ENCODE results near the gene SIX4. TPM values are rescaled to one million over a fixed set of nuclear protein-coding genes. Genes with fewer than 3 reads are reported as not detected.

SIX4 gene
- polyA plus RNA-seq, 1 donor (not counting 4 experiments of a cell fraction or from before 2014, with no cell fraction given) = 4.5 TPM

- H3K9ac ChIP-seq (ENCODE audit: control insufficient read depth, extremely low read depth, insufficient read depth, low read length) = no peak overlapping the region
- H3K27me3 ChIP-seq (ENCODE audit: control insufficient read depth, extremely low read depth, insufficient read depth, low read length) = no peaks in the 10 kb centered on the region
- no peaks in the 10 kb centered on the region for H3K9me3 ChIP-seq (ENCODE audit: control insufficient read depth, low read depth, low read length)
- dilution Hi-C loops (cut with MboI; ENCODE audit: extremely low pct_ligation_motif_present, low sequenced_read_pairs) = no loop called here
- no peaks in the 10 kb centered on the region for H3K4me1 ChIP-seq (ENCODE audit: control insufficient read depth, extremely low read depth, insufficient read depth, low read length)
- H3K79me2 ChIP-seq (ENCODE audit: control insufficient read depth, insufficient read depth, low read length) = no peaks in the 10 kb centered on the region
- H4K20me1 ChIP-seq (ENCODE audit: control insufficient read depth, extremely low read depth, insufficient read depth, low read length) = no peaks in the 10 kb centered on the region
- H3K36me3 ChIP-seq (ENCODE audit: control insufficient read depth in 2 of 2, extremely low read depth in 1 of 2, insufficient read depth in 2 of 2, low read length in 2 of 2) = no peaks in the 10 kb centered on the region
- H3K4me2 ChIP-seq (ENCODE audit: control insufficient read depth, extremely low read depth, insufficient read depth, low read depth, low read length) = no peak overlapping the region
- no peak overlapping the region for H3K4me3 ChIP-seq (ENCODE audit: control insufficient read depth in 2 of 3, extremely low read depth in 1 of 3, insufficient read depth in 2 of 3, low read depth in 1 of 3, low read length in 3 of 3)
- TF ChIP-seq CTCF (optimal IDR thresholded peaks at IDR 0.05 in 1 of 3, IDR thresholded peaks at IDR 0.05 in 1 of 3, conservative IDR thresholded peaks at IDR 0.05 in 1 of 3; ENCODE audit: extremely low read depth in 1 of 3, insufficient read depth in 2 of 3, low read length in 3 of 3) (no peak), EZH2 (IDR thresholded peaks at IDR 0.05; ENCODE audit: low read length) (no peak)
- H2AFZ ChIP-seq (ENCODE audit: control insufficient read depth, low read length) = no peak overlapping the region
- FAIRE-seq (no peak), DNase-seq (ENCODE audit: low read depth, low spot score) (no peak)
- H3K9me1 ChIP-seq (ENCODE audit: control insufficient read depth, extremely low read depth, insufficient read depth, low read length) = no peaks in the 10 kb centered on the region
- H3K27ac ChIP-seq (ENCODE audit: control insufficient read depth, insufficient read depth, low read length) = no peak overlapping the region
Measured at GRCh38 chr14:60695327-60695726, 28.8 kb downstream of the SIX4 start.

DNA sequence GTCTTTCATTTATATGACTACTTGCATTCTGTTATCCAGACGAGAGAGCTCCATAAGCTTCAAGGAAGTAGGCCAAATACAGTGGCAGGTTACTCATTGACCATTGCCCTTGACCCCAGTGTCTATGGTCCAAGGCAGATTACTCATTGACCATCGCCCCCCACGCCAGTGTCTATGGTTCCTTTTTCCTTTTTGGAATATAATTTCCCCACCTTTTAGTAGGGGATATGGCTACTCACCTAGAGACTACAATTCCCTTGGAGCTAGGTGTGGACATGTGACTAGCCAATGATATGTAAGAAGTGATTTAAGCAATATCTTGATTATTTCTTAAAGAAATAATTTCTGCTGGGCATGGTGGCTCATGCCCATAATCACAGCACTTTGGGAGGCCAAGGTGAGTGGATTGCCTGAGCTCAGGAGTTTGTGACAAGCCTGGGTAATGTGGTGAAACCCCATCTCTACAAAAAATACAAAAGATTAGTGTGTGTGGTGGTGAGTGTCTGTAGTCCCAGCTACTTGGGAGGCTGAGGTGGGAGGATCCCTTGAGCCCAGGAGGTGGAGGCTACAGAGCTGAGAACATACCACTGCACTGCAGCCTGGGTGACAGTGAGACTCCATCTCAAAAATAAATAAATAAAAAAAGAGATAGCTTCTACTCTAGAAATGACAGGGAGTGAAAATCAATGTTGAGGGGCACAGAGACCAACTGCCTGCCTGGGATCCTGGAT is 32.6 kb downstream of the SIX4 start:
- H3K79me2 ChIP-seq (ENCODE audit: control insufficient read depth, insufficient read depth, low read length) = no peaks in the 10 kb centered on the region
- H4K20me1 ChIP-seq (ENCODE audit: control insufficient read depth, extremely low read depth, insufficient read depth, low read length) = no peaks in the 10 kb centered on the region
- no peaks in the 10 kb centered on the region for H3K36me3 ChIP-seq (ENCODE audit: control insufficient read depth in 2 of 2, extremely low read depth in 1 of 2, insufficient read depth in 2 of 2, low read length in 2 of 2)
- no peak overlapping the region for H3K9ac ChIP-seq (ENCODE audit: control insufficient read depth, extremely low read depth, insufficient read depth, low read length)
- FAIRE-seq (no peak), DNase-seq (ENCODE audit: low read depth, low spot score) (no peak)
- no peaks in the 10 kb centered on the region for H3K4me1 ChIP-seq (ENCODE audit: control insufficient read depth, extremely low read depth, insufficient read depth, low read length)
- H3K9me1 ChIP-seq (ENCODE audit: control insufficient read depth, extremely low read depth, insufficient read depth, low read length) = no peaks in the 10 kb centered on the region
- H3K4me2 ChIP-seq (ENCODE audit: control insufficient read depth, extremely low read depth, insufficient read depth, low read depth, low read length) = no peak overlapping the region
- dilution Hi-C loops (cut with MboI; ENCODE audit: extremely low pct_ligation_motif_present, low sequenced_read_pairs) = no loop called here
- H3K27me3 ChIP-seq (ENCODE audit: control insufficient read depth, extremely low read depth, insufficient read depth, low read length) = no peaks in the 10 kb centered on the region
- TF ChIP-seq CTCF (optimal IDR thresholded peaks at IDR 0.05 in 1 of 3, IDR thresholded peaks at IDR 0.05 in 1 of 3, conservative IDR thresholded peaks at IDR 0.05 in 1 of 3; ENCODE audit: extremely low read depth in 1 of 3, insufficient read depth in 2 of 3, low read length in 3 of 3) (no peak), EZH2 (IDR thresholded peaks at IDR 0.05; ENCODE audit: low read length) (no peak)
- no peak overlapping the region for H3K4me3 ChIP-seq (ENCODE audit: control insufficient read depth in 2 of 3, extremely low read depth in 1 of 3, insufficient read depth in 2 of 3, low read depth in 1 of 3, low read length in 3 of 3)
- no peaks in the 10 kb centered on the region for H3K9me3 ChIP-seq (ENCODE audit: control insufficient read depth, low read depth, low read length)
- H2AFZ ChIP-seq (ENCODE audit: control insufficient read depth, low read length) = no peak overlapping the region
- H3K27ac ChIP-seq (ENCODE audit: control insufficient read depth, insufficient read depth, low read length) = no peak overlapping the region

All from keratinocyte (primary cell).